ENCODE results near the gene ELP1.
"Not testable (repeated sequence)": the region's sequence is repeated elsewhere in the genome, so short reads cannot be mapped to it uniquely, and the experiment has no call there.

ELP1 gene

GRCh38 chr9:108897324-108898096 is 36.4 kb downstream of the ELP1 start:
- Histone ChIP-seq H3F3A (ENCODE audit: insufficient read depth, low read length) (no peaks in the 10 kb centered on the region), H3K9ac (ENCODE audit: low read length) (no peak overlapping the region), H2AFZ (ENCODE audit: low read length) (no peak overlapping the region), H3K4me1 (ENCODE audit: low read length) (no peaks in the 10 kb centered on the region), H3K27ac (ENCODE audit: low read length) (no peak overlapping the region), H3K9me2 (replicated peaks; ENCODE audit: insufficient read depth, low read length) (no peaks in the 10 kb centered on the region), H3K9me3 (replicated peaks; ENCODE audit: insufficient read depth, low read length) (no peaks in the 10 kb centered on the region), H4K20me1 (ENCODE audit: insufficient read depth, low read length) (no peaks in the 10 kb centered on the region), H3K79me2 (ENCODE audit: low read length) (no peaks in the 10 kb centered on the region), H3K36me3 (replicated peaks; ENCODE audit: insufficient read depth, low read length) (no peaks in the 10 kb centered on the region; the same call in 1 of the 2 replicates), H3K27me3 (replicated peaks; ENCODE audit: insufficient read depth, low read length) (no peaks in the 10 kb centered on the region), H3K4me3 (ENCODE audit: low read length) (no peak overlapping the region), H3K4me2 (ENCODE audit: low read depth, low read length) (no peak overlapping the region)
- TF ChIP-seq CTCF (IDR thresholded peaks at IDR 0.05; ENCODE audit: low read length): no peak
- no peak for TF ChIP-seq EZH2phosphoT487 (IDR thresholded peaks at IDR 0.05; ENCODE audit: low read length)
- no peak for TF ChIP-seq EZH2 (optimal IDR thresholded peaks at IDR 0.05; ENCODE audit: low read depth, low read length)
- DNase-seq: no peak

GRCh38 chr9:108894225-108894997 is 39.5 kb downstream of the ELP1 start:
- H3K27me3 ChIP-seq (replicated peaks; ENCODE audit: insufficient read depth, low read length): no peaks in the 10 kb centered on the region

GRCh38 chr9:108889649-108890067 is 44.3 kb downstream of the ELP1 start:
- no peak overlapping the region for H3K9ac ChIP-seq (ENCODE audit: low read length)
- no peak overlapping the region for H3K4me2 ChIP-seq (ENCODE audit: low read depth, low read length)
- no peaks in the 10 kb centered on the region for H3K79me2 ChIP-seq (ENCODE audit: low read length)
- H3K9me3 ChIP-seq (replicated peaks; ENCODE audit: insufficient read depth, low read length): no peaks in the 10 kb centered on the region
- H3F3A ChIP-seq (ENCODE audit: insufficient read depth, low read length): no peaks in the 10 kb centered on the region; the same call in 1 of the 2 replicates
- peaks cover 19% of the 10 kb centered on the region for H3K4me1 ChIP-seq (ENCODE audit: low read length)
- peak; percentile 19; the same call in 1 of the 2 replicates for TF ChIP-seq CTCF (IDR thresholded peaks at IDR 0.05; ENCODE audit: low read length)
- TF ChIP-seq EZH2phosphoT487 (IDR thresholded peaks at IDR 0.05; ENCODE audit: low read length): no peak
- no peaks in the 10 kb centered on the region; the same call in 1 of the 2 replicates for H3K36me3 ChIP-seq (replicated peaks; ENCODE audit: insufficient read depth, low read length)
- H3K27ac ChIP-seq (ENCODE audit: low read length): no peak overlapping the region
- no peaks in the 10 kb centered on the region for H3K27me3 ChIP-seq (replicated peaks; ENCODE audit: insufficient read depth, low read length)
- no peaks in the 10 kb centered on the region for H4K20me1 ChIP-seq (ENCODE audit: insufficient read depth, low read length)
- DNase-seq: no peak
- no peak overlapping the region for H3K4me3 ChIP-seq (ENCODE audit: low read length)
- H3K9me2 ChIP-seq (replicated peaks; ENCODE audit: insufficient read depth, low read length): no peaks in the 10 kb centered on the region
- H2AFZ ChIP-seq (ENCODE audit: low read length): no peak overlapping the region

More at GRCh38 chr9:108894225-108894997, 39.5 kb downstream of the ELP1 start:
- no peaks in the 10 kb centered on the region; the same call in 1 of the 2 replicates for H3F3A ChIP-seq (ENCODE audit: insufficient read depth, low read length)
- no peak for DNase-seq
- H3K9me2 ChIP-seq (replicated peaks; ENCODE audit: insufficient read depth, low read length): no peaks in the 10 kb centered on the region
- H3K4me1 ChIP-seq (ENCODE audit: low read length): 0 out of 2 replicates have a peak, but pooled peaks cover 6% of the 10 kb centered on the region
- H3K4me2 ChIP-seq (ENCODE audit: low read depth, low read length): no peak overlapping the region
- no peaks in the 10 kb centered on the region for H3K79me2 ChIP-seq (ENCODE audit: low read length)
- TF ChIP-seq EZH2 (optimal IDR thresholded peaks at IDR 0.05; ENCODE audit: low read depth, low read length) (no peak), EZH2phosphoT487 (IDR thresholded peaks at IDR 0.05; ENCODE audit: low read length) (no peak), CTCF (IDR thresholded peaks at IDR 0.05; ENCODE audit: low read length) (no peak)
- H4K20me1 ChIP-seq (ENCODE audit: insufficient read depth, low read length): no peaks in the 10 kb centered on the region
- H3K9ac ChIP-seq (ENCODE audit: low read length): no peak overlapping the region
- no peaks in the 10 kb centered on the region for H3K9me3 ChIP-seq (replicated peaks; ENCODE audit: insufficient read depth, low read length)
- no peak overlapping the region for H3K4me3 ChIP-seq (ENCODE audit: low read length)
- no peaks in the 10 kb centered on the region; the same call in 1 of the 2 replicates for H3K36me3 ChIP-seq (replicated peaks; ENCODE audit: insufficient read depth, low read length)
- no peak overlapping the region for H3K27ac ChIP-seq (ENCODE audit: low read length)
- no peak overlapping the region for H2AFZ ChIP-seq (ENCODE audit: low read length)

- H3K4me3 ChIP-seq (ENCODE audit: low read length); DNase-seq; H3K9ac ChIP-seq (ENCODE audit: low read length); H4K20me1 ChIP-seq (ENCODE audit: insufficient read depth, low read length); H3K27me3 ChIP-seq (replicated peaks; ENCODE audit: insufficient read depth, low read length); H2AFZ ChIP-seq (ENCODE audit: low read length); H3K36me3 ChIP-seq (replicated peaks; ENCODE audit: insufficient read depth, low read length); H3K4me2 ChIP-seq (ENCODE audit: low read depth, low read length); H3K9me3 ChIP-seq (replicated peaks; ENCODE audit: insufficient read depth, low read length); H3K79me2 ChIP-seq (ENCODE audit: low read length); H3F3A ChIP-seq (ENCODE audit: insufficient read depth, low read length); H3K27ac ChIP-seq (ENCODE audit: low read length); H3K9me2 ChIP-seq (replicated peaks; ENCODE audit: insufficient read depth, low read length): not testable (repeated sequence)
- peaks cover 19% of the 10 kb centered on the region for H3K4me1 ChIP-seq (ENCODE audit: low read length)
These were observed 47.2 kb downstream of the ELP1 start for GRCh38 chr9:108886594-108887271.
